Heart left ventricle (tissue), 16 donors: ENCODE data around the gene RTP3. TPM values are rescaled to one million over a fixed set of nuclear protein-coding genes. Genes with fewer than 3 reads are reported as not detected.

Source experiments
- ATAC-seq, 4 donors: fragments of 200-7000 bp; cut with Tn5 transposase; one replicate each; pipeline ENCODE4 v1.9.1; 2020 to 2022; ENCODE audit warnings: moderate library complexity in 4 of 4, mild to moderate bottlenecking in 3 of 4, moderate number of reproducible peaks in 1 of 4
- DNase-seq, 5 donors: peaks; one replicate each; pipeline ENCODE4 v3.0.0-alpha.2; 2020
- H3K27ac ChIP-seq, 12 donors: fragments of 200-600 bp; sonication (generic) in 4 of 12; one replicate each; pipeline versions ENCODE4 v1.5.0 to v1.8.0; 2016 to 2022; ENCODE audit warnings: mild to moderate bottlenecking in 2 of 12
- H3K27me3 ChIP-seq, 9 donors: fragments of 200-600 bp; sonication (generic) in 2 of 9; one replicate each; pipeline versions ENCODE4 v1.5.1 to v1.8.0; 2016 to 2022; ENCODE audit warnings: mild to moderate bottlenecking in 3 of 9
- H3K36me3 ChIP-seq, 9 donors: fragments of 200-600 bp; sonication (generic) in 2 of 9; one replicate each; pipeline versions ENCODE4 v1.5.0 to v1.8.0; 2018 to 2022; ENCODE audit warnings: mild to moderate bottlenecking in 2 of 9
- H3K4me1 ChIP-seq, 12 donors: fragments of 200-600 bp; sonication (generic) in 4 of 12; one replicate each; pipeline versions ENCODE4 v1.5.0 to v1.8.0; 2016 to 2022; ENCODE audit warnings: mild to moderate bottlenecking in 3 of 12
- H3K4me3 ChIP-seq, 12 donors: fragments of 200-600 bp; sonication (generic) in 4 of 12; one replicate each; pipeline versions ENCODE4 v1.5.0 to v1.8.0; 2017 to 2022; ENCODE audit warnings: mild to moderate bottlenecking in 9 of 12, moderate library complexity in 4 of 12
- H3K9me3 ChIP-seq, 12 donors: fragments of 200-600 bp; sonication (generic) in 4 of 12; one replicate each; pipeline versions ENCODE4 v1.5.0 to v1.8.0; 2016 to 2022; ENCODE audit warnings: mild to moderate bottlenecking in 1 of 12
- POLR2A ChIP-seq, 2 donors: fragments of 450-650 bp; IDR thresholded peaks; one replicate each; pipeline ENCODE4 v1.6.1; 2017; ENCODE audit warnings: antibody characterized with exemption in 2 of 2, mild to moderate bottlenecking in 2 of 2, moderate library complexity in 2 of 2
- WGBS, 4 donors: extraction: QIAGEN DNeasy Blood & Tissue Kit in 2 of 4; methylation state at CpG; one replicate each; pipeline versions ENCODE4 v1.1.5 to v1.1.7; 2013 to 2018; 5-methylcytosine and 5-hydroxymethylcytosine counted together
- intact Hi-C, 10 donors: fragments of 100-400 bp; cut with DNase I; formaldehyde crosslinking; loops; one replicate each; pipeline versions ENCODE4 v1.11.1 to v1.14.2; 2022
- polyA plus RNA-seq, 2 donors: library from polyadenylated mRNA; stranded (reverse); fragments of 200-250 nt; gene quantifications; one replicate each; pipeline ENCODE4 v1.2.3, GENCODE V29; 2013
- total RNA-seq, 9 donors: library from RNA; depleted of rRNA in 2 of 9; stranded (reverse); fragments of >200 nt in 2 of 9; fragmentation: NEBNext Ultra II Directional in 3 of 9; extraction: Animal tissue kit (Norgen Biotek cat#: 25700) in 3 of 9; gene quantifications; one replicate each; pipeline versions ENCODE4 v1.1.0 to v1.2.4, GENCODE V29; 2016 to 2023
- TF ChIP-seq, protein P1 (sequence below), 12 donors: fragments of 200-600 bp; sonication (generic) in 4 of 12; IDR thresholded peaks; one replicate each; pipeline versions ENCODE4 v1.5.0 to v1.8.0; 2018 to 2022; ENCODE audit warnings: antibody characterized with exemption in 12 of 12, mild to moderate bottlenecking in 5 of 12
- donor health status: ischemic (EF 13 %, LVEDD 7.1; RV severe dilation, severe dysfunction).
- donor health status: healthy with polysubstance abuse.
- donor health status: DM: no; HTN: yes; CAD: no.
- donor health status: DM: no; HTN: no; CAD: no.
- donor health status: ischemic (EF 25% LVEDD 6.9; RV normal size, moderate dysfunction).
- donor health status: ischemic (EF 25% LVEDD 5.7; RV mildly dilated, moderate dysfunction).
- donor health status: healthy.
- donor health status: DM: yes; HTN: yes; CAD: no.
- donor health status: ischemic (EF 35%, LVEDD 5.7; RV mildly dilated, moderate dysfunction).
- donor health status: nonischemic (EF 11% LVEDD 7.7; RV severe dilation, severe dysfunction).
- donor health status: DM: yes; HTN: yes; CAD: no.
- donor health status: PGD.
- donor health status: ischemic (EF 29% LVEDD 5.4; RV normal size, mild dysfunction).
- donor health status: nonischemic (EF 23%, LVEDD 6.1; RV moderate dilation, normal function).

Gene RTP3
- total and polyA plus RNA-seq, 11 donors, result not detected

- Histone ChIP-seq H3K4me1 (peaks cover 0 to 18% (median 0%) of the 10 kb centered on the region in 12 donors), H3K27ac (no peak overlapping the region), H3K4me3 (no peak overlapping the region), H3K9me3 (no peaks in the 10 kb centered on the region), H3K36me3 (no peaks in the 10 kb centered on the region), H3K27me3 (no peaks in the 10 kb centered on the region)
- DNase-seq, result no peak
- peak in 1 of 4 donors; percentile 6 for ATAC-seq
- intact Hi-C loops, result no loop called here
- TF ChIP-seq POLR2A (IDR thresholded peaks at IDR 0.05), result no peak
- TF ChIP-seq, protein P1, sequence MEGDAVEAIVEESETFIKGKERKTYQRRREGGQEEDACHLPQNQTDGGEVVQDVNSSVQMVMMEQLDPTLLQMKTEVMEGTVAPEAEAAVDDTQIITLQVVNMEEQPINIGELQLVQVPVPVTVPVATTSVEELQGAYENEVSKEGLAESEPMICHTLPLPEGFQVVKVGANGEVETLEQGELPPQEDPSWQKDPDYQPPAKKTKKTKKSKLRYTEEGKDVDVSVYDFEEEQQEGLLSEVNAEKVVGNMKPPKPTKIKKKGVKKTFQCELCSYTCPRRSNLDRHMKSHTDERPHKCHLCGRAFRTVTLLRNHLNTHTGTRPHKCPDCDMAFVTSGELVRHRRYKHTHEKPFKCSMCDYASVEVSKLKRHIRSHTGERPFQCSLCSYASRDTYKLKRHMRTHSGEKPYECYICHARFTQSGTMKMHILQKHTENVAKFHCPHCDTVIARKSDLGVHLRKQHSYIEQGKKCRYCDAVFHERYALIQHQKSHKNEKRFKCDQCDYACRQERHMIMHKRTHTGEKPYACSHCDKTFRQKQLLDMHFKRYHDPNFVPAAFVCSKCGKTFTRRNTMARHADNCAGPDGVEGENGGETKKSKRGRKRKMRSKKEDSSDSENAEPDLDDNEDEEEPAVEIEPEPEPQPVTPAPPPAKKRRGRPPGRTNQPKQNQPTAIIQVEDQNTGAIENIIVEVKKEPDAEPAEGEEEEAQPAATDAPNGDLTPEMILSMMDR (IDR thresholded peaks at IDR 0.05), result no peak
- 78 to 86% (median 79%) methylated on average over 7 of the region's 7 CpGs for WGBS, 4 donors
Observed at GRCh38 chr3:46503200-46503874, 5.6 kb downstream of the RTP3 start.

GRCh38 chr3:46504789-46505188, 7.0 kb downstream of the RTP3 start:
- no peaks in the 10 kb centered on the region for H3K27me3 ChIP-seq
- H3K4me3 ChIP-seq, result no peak overlapping the region
- DNase-seq (no peak), ATAC-seq (no peak)
- intact Hi-C loops, result no loop called here
- no peaks in the 10 kb centered on the region for H3K9me3 ChIP-seq
- TF ChIP-seq POLR2A (IDR thresholded peaks at IDR 0.05), result no peak
- TF ChIP-seq, protein P1 (IDR thresholded peaks at IDR 0.05), result no peak
- no peak overlapping the region for H3K27ac ChIP-seq
- H3K36me3 ChIP-seq, result peaks cover 0 to 8% (median 0%) of the 10 kb centered on the region in 9 donors
- 61 to 78% (median 74%) methylated on average over 5 of the region's 5 CpGs for WGBS, 4 donors
- H3K4me1 ChIP-seq, result peaks cover 0 to 9% (median 0%) of the 10 kb centered on the region in 12 donors

- ATAC-seq, result peak in 1 of 4 donors; percentile 26
- intact Hi-C loops, result no loop called here
- DNase-seq, result no peak
- no peaks in the 10 kb centered on the region for H3K9me3 ChIP-seq
- no peak overlapping the region for H3K4me3 ChIP-seq
- peaks cover 0 to 19% (median 0%) of the 10 kb centered on the region in 9 donors for H3K36me3 ChIP-seq
- 83 to 89% (median 88%) methylated on average over 10 of the region's 10 CpGs for whole genome bisulfite sequencing, 4 donors
- no peak overlapping the region for H3K27ac ChIP-seq
- TF ChIP-seq POLR2A (IDR thresholded peaks at IDR 0.05), result no peak
- TF ChIP-seq, protein P1 (IDR thresholded peaks at IDR 0.05), result no peak
- H3K4me1 ChIP-seq, result peaks cover 0 to 9% (median 0%) of the 10 kb centered on the region in 12 donors
- no peaks in the 10 kb centered on the region for H3K27me3 ChIP-seq
Observed at GRCh38 chr3:46505953-46506352, 8.2 kb downstream of the RTP3 start.

DNA sequence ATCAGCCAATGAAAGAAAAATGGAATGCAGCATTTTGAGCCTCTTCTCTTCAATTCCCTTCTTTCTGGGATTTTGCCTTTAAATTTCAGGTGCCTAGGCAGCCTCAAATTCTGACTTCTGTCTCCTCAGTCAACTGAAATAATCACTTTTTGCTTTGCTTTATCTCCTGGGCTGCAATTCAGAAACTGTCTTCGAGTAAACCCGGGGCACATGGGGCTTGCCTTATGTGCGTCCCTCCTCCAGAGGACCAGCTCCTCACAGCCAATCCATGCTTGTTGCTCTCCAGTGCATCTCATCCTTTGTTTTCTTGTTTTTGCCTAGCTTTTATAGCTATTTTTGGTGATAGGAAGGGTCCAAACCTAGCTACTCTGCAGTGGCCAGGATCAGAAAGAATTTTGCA, 8.8 kb downstream of the RTP3 start:
- H3K27me3 ChIP-seq, result peaks cover 0 to 3% (median 0%) of the 10 kb centered on the region in 9 donors
- intact Hi-C loops, result no loop called here
- 77 to 82% (median 78%) methylated on average over 3 of the region's 3 CpGs for WGBS, 4 donors
- no peak for DNase-seq
- peaks cover 0 to 9% (median 0%) of the 10 kb centered on the region in 12 donors for H3K4me1 ChIP-seq
- H3K36me3 ChIP-seq, result peaks cover 0 to 23% (median 0%) of the 10 kb centered on the region in 9 donors
- no peak for TF ChIP-seq POLR2A (IDR thresholded peaks at IDR 0.05)
- TF ChIP-seq, protein P1 (IDR thresholded peaks at IDR 0.05), result no peak
- H3K9me3 ChIP-seq, result no peaks in the 10 kb centered on the region
- ATAC-seq, result no peak
- no peak overlapping the region for H3K4me3 ChIP-seq
- H3K27ac ChIP-seq, result no peak overlapping the region
